HG03135 (cell line): ENCODE measurements around the gene TGIF2LY.
"Not testable (repeated sequence)": the region's sequence is repeated elsewhere in the genome, so short reads cannot be mapped to it uniquely, and the experiment has no call there.

Source experiments
- ATAC-seq: cut with Tn5 transposase; IDR thresholded peaks from one replicate; pipeline ENCODE4 v1.9.1; 2021; ENCODE audit warnings: mild to moderate bottlenecking, moderate library complexity; ENCODE audit not compliant: unreplicated experiment

Gene TGIF2LY

DNA sequence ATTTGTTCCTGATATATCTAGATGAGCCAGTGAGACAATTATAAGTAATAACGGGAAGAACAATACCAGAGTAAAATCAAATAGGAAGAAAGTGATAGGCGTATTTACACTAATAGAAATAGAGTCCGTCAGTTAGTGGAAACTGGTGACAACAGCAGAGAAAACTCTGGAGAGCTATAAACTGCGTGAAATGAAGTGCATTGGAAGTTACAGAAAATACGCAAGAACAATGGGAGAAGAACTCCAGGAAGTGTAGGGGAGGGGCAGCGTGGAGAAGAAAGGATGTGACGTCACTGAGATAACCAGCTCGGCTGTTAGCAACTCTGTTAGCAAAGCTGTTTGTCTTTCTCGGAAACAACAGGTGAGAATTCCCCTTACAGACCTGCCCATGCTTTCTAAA lies at the start of gene TGIF2LY:
Gene TGIF2LY (plus strand): TSS at position 301 of the 400 bp plus-strand sequence. CDS start 178 bp downstream, outside the sequence.
- not testable (repeated sequence) for ATAC-seq
